AG04450 (cell line): ENCODE data around the gene DNAJC30. TPM values are rescaled to one million over a fixed set of nuclear protein-coding genes. Genes with fewer than 3 reads are reported as not detected.

Experiments
- CTCF ChIA-PET: fragments of 300-600, 350-600 bp; formaldehyde crosslinking; extraction: SDS; loops from one replicate; lab custom pipeline; 2022; ENCODE audit warnings: antibody characterized with exemption, inconsistent platforms; lab: Charles Lee
- POLR2A ChIA-PET: fragments of 350-600 bp; formaldehyde crosslinking; extraction: SDS; loops from one replicate; lab custom pipeline; 2021; ENCODE audit warnings: antibody characterized with exemption, inconsistent platforms; lab: Yijun Ruan, JAX
- DNase-seq: peaks from one replicate; pipeline ENCODE4 v3.0.0-alpha.2; 2011; ENCODE audit warnings: low read depth, low spot score
- H3K27ac ChIP-seq: one replicate; pipeline ENCODE4 v1.5.1; 2012; ENCODE audit warnings: low read depth, low read length, control low read depth
- H3K27me3 ChIP-seq: one replicate; pipeline ENCODE4 v1.6.0; 2012; ENCODE audit warnings: low read length; ENCODE audit not compliant: control insufficient read depth, insufficient read depth
- H3K4me3 ChIP-seq: 2 replicates; pipeline ENCODE4 v1.5.1; 2011; ENCODE audit warnings: mild to moderate bottlenecking, low read depth, low read length, control low read depth
- H3K9me3 ChIP-seq: 2 replicates; pipeline ENCODE4 v1.5.1; 2012; ENCODE audit warnings: low read length; ENCODE audit not compliant: control insufficient read depth, insufficient read depth
- polyA plus RNA-seq: library from polyadenylated mRNA; depleted of rRNA; stranded (reverse); fragments of >200 nt; gene quantifications from 2 replicates; pipeline ENCODE4 v1.2.3, GENCODE V29; 2011
- TF ChIP-seq, protein P1 (sequence below): IDR thresholded peaks from 2 replicates; pipeline ENCODE4 v1.5.1; 2011; ENCODE audit warnings: low read depth, low read length, control low read depth, inconsistent platforms

Gene DNAJC30
- polyA plus RNA-seq, 1 experiment, result 5.9 TPM

DNA sequence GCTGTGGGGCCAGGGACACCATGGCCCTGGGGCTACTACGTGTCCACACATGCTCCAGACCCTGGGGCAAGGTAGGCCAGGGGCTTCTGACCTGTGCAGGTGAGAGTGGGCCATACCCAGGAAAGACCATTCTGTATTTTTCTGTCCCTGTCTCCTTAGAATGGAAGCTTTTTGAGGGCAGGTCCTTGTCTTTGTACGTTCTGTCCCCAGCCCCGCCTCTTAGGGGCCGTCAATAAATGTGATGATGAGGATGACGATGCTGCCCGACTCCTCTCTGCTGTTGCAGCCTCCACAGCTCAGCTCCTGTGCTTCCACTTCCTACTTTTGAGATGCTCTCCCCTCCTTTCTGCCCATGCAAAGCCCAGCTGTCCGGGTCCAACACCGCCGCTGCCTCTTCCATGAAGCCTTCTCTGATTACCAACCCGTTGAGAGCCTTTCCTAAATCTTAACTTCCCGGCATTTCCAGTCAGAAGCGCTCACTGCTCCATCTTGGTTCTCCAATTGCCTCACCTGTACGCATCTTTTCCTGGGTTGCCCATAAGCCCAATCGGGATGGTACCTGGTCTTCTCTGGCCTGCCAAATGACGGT, 11.3 kb downstream of the DNAJC30 start:
- Histone ChIP-seq H3K27me3 (no peaks in the 10 kb centered on the region), H3K27ac (no peak overlapping the region), H3K9me3 (no peaks in the 10 kb centered on the region), H3K4me3 (no peak overlapping the region)
- ChIA-PET POLR2A (interaction anchor here (0.5 kb wide), 1 partner anchor 82 kb away, joined by 4 read pairs; no protein-coding TSS in a partner anchor), CTCF (interaction anchor here (1.5 kb wide), 1 partner anchor 65 kb away, joined by 3 read pairs; no protein-coding TSS in a partner anchor)
- DNase-seq, result no peak
- TF ChIP-seq, protein P1, sequence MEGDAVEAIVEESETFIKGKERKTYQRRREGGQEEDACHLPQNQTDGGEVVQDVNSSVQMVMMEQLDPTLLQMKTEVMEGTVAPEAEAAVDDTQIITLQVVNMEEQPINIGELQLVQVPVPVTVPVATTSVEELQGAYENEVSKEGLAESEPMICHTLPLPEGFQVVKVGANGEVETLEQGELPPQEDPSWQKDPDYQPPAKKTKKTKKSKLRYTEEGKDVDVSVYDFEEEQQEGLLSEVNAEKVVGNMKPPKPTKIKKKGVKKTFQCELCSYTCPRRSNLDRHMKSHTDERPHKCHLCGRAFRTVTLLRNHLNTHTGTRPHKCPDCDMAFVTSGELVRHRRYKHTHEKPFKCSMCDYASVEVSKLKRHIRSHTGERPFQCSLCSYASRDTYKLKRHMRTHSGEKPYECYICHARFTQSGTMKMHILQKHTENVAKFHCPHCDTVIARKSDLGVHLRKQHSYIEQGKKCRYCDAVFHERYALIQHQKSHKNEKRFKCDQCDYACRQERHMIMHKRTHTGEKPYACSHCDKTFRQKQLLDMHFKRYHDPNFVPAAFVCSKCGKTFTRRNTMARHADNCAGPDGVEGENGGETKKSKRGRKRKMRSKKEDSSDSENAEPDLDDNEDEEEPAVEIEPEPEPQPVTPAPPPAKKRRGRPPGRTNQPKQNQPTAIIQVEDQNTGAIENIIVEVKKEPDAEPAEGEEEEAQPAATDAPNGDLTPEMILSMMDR, result no peak

DNA sequence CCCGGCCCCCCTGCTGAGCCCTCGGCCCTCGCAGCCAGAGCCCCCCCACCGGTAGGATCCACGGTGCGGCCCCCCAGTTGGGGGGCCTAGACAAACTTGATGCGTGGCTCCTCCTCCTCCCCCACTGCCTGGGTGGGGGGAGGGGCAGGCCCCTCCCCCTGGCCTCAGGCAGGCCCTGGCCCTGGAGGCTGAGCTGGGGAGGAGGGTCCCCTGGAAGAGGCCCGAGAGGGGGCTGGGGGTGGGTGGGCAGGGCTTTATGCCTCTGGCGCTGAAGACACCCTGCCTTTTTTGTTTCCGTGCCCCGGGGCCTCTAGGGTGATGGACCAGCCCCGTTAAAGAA, 12.0 kb downstream of the DNAJC30 start:
- H3K27me3 ChIP-seq, result no peaks in the 10 kb centered on the region
- H3K9me3 ChIP-seq, result no peaks in the 10 kb centered on the region
- no peak overlapping the region for H3K4me3 ChIP-seq
- no peak overlapping the region for H3K27ac ChIP-seq
- POLR2A ChIA-PET, result no interaction called here
- CTCF ChIA-PET, result no interaction called here
- TF ChIP-seq, protein P1, result no peak
- DNase-seq, result no peak

DNA sequence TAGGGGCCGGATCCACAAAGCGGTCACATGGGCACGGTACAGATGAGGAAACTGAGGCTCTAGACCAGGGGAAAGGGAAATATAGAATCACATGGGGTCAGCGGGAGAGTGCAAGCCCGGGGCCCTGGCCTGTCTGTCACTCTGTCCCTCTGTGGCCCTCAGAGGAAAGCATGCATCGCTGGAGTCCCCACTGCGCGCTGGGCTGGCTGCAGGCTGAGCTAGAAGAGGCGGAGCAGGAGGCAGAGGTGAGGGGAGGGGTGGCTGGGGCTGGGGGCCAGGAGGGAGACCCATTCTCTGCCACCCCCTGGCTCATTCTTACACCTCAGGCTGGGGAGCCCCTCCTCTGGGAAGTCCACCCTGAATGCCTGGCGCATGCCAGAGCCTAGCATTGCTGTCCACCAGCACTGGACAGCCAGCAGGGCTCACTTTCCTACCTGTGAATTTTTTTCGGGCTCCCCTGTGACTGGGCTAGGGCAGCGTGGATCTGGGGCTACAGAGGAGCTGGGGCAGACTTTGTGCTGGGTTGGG, 13.3 kb downstream of the DNAJC30 start:
- H3K27ac ChIP-seq, result no peak overlapping the region
- TF ChIP-seq, protein P1, result no peak
- ChIA-PET POLR2A (interaction anchor here (0.7 kb wide), 1 partner anchor 64 kb away, joined by 3 read pairs; no protein-coding TSS in a partner anchor), CTCF (interaction anchor here (0.7 kb wide), 1 partner anchor 40 kb away, joined by 3 read pairs; no protein-coding TSS in a partner anchor)
- no peak overlapping the region for H3K4me3 ChIP-seq
- H3K27me3 ChIP-seq, result peaks cover 3% of the 10 kb centered on the region
- H3K9me3 ChIP-seq, result no peaks in the 10 kb centered on the region
- DNase-seq, result no peak

DNA sequence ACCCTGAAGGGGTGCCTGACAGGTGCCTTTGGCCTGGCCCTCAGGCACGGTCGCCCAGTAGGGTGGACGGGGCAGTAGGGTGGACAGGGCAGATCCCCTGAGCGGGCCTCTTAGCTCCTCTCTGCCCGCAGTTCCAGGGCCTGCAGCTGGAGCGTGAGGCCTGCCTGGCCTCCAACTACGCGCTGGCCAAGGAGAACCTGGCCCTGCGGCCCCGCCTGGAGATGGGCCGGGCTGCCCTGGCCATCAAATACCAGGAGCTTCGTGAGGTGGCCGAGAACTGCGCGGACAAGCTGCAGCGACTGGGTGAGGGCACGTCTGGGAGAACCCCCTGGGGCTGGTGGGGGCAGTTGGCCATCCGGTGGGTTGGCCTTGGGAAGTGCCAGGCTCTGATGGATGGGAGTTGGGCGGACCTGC, 14.0 kb downstream of the DNAJC30 start:
- DNase-seq, result no peak
- CTCF ChIA-PET, result no interaction called here
- TF ChIP-seq, protein P1, result no peak

GRCh38 chr7:73668886-73669230, 14.4 kb downstream of the DNAJC30 start:
- peak overlapping the region; percentile 73 for H3K4me3 ChIP-seq
- no peaks in the 10 kb centered on the region for H3K9me3 ChIP-seq
- DNase-seq, result no peak
- TF ChIP-seq, protein P1, result no peak
- ChIA-PET CTCF (interaction anchor here (1.4 kb wide), 1 partner anchor 62 kb away, joined by 9 read pairs; no protein-coding TSS in a partner anchor), POLR2A (interaction anchor here (1.6 kb wide), 1 partner anchor 62 kb away, joined by 4 read pairs; no protein-coding TSS in a partner anchor)
- no peak overlapping the region for H3K27ac ChIP-seq
- H3K27me3 ChIP-seq, result peaks cover 6% of the 10 kb centered on the region

More for the DNA sequence above, 14.0 kb downstream of the DNAJC30 start:
- H3K27ac ChIP-seq, result no peak overlapping the region
- H3K9me3 ChIP-seq, result no peaks in the 10 kb centered on the region
- H3K27me3 ChIP-seq, result peaks cover 5% of the 10 kb centered on the region
- POLR2A ChIA-PET, result interaction anchor here (0.7 kb wide), 1 partner anchor 63 kb away, joined by 3 read pairs; no protein-coding TSS in a partner anchor
- H3K4me3 ChIP-seq, result peak overlapping the region; percentile 73
